Smooth muscle cell (in vitro differentiated cells): Measurements from ENCODE around the gene PITPNM1. TPM values are rescaled to one million over a fixed set of nuclear protein-coding genes. Genes with fewer than 3 reads are reported as not detected.
"Not testable (repeated sequence)": the region's sequence is repeated elsewhere in the genome, so short reads cannot be mapped to it uniquely, and the experiment has no call there.

Experiments
- DNase-seq: peaks from one replicate; lab custom pipeline; 2025; ENCODE audit not compliant: unreplicated experiment; lab: John Stamatoyannopoulos, UW
- H2AFZ ChIP-seq: fragments of 200-600 bp; sonication (generic); 2 replicates; pipeline ENCODE4 v1.6.0; 2016; ENCODE audit warnings: antibody characterized with exemption, low read depth, mild to moderate bottlenecking
- H3F3A ChIP-seq: fragments of 200-600 bp; sonication (generic); 2 replicates; pipeline ENCODE4 v1.6.0; 2017; ENCODE audit warnings: antibody characterized with exemption, low read depth
- H3K27ac ChIP-seq: fragments of 200-600 bp; sonication (generic); 2 replicates; pipeline ENCODE4 v1.5.1; 2016; ENCODE audit warnings: low read depth, mild to moderate bottlenecking
- H3K27me3 ChIP-seq: fragments of 200-600 bp; sonication (generic); 2 replicates; pipeline ENCODE4 v1.6.1; 2016; ENCODE audit warnings: low read depth, mild to moderate bottlenecking
- H3K36me3 ChIP-seq: fragments of 200-600 bp; sonication (generic); 2 replicates; pipeline ENCODE4 v1.5.1; 2016; ENCODE audit warnings: low read depth
- H3K4me1 ChIP-seq: fragments of 200-600 bp; sonication (generic); 2 replicates; pipeline ENCODE4 v1.5.1; 2016; ENCODE audit warnings: low read depth
- H3K4me2 ChIP-seq: fragments of 200-600 bp; sonication (generic); 2 replicates; pipeline ENCODE4 v1.6.0; 2016; ENCODE audit warnings: mild to moderate bottlenecking
- H3K4me3 ChIP-seq: fragments of 200-600 bp; sonication (generic); 2 replicates; pipeline ENCODE4 v1.5.1; 2016; ENCODE audit warnings: mild to moderate bottlenecking
- H3K79me2 ChIP-seq: fragments of 200-600 bp; sonication (generic); 2 replicates; pipeline ENCODE4 v1.6.0; 2016; ENCODE audit warnings: low read depth, mild to moderate bottlenecking
- H3K9ac ChIP-seq: fragments of 200-600 bp; sonication (generic); 2 replicates; pipeline ENCODE4 v1.6.0; 2016; ENCODE audit warnings: low read depth
- H3K9me3 ChIP-seq: fragments of 200-600 bp; sonication (generic); replicated peaks from 2 replicates; pipeline ENCODE4 v1.5.1; 2016; ENCODE audit warnings: low read depth
- H4K20me1 ChIP-seq: fragments of 200-600 bp; sonication (generic); 2 replicates; pipeline ENCODE4 v1.6.0; 2016; ENCODE audit warnings: low read depth
- CTCF ChIP-seq: fragments of 200-600 bp; sonication (generic); IDR thresholded peaks from 2 replicates; pipeline ENCODE4 v1.5.1; 2017; ENCODE audit warnings: borderline replicate concordance, mild to moderate bottlenecking, antibody characterized with exemption; ENCODE audit not compliant: insufficient read depth, poor library complexity, severe bottlenecking
- WGBS: methylation state at CpG from one replicate; pipeline ENCODE4 v1.1.7; 2016; ENCODE audit warnings: low lambda C conversion rate; 5-methylcytosine and 5-hydroxymethylcytosine counted together
- polyA plus RNA-seq: library from polyadenylated mRNA; unstranded; fragments of >200 nt; fragmentation: Nextera tagmentation; extraction: Ambion mirVana; gene quantifications from 2 replicates; pipeline ENCODE4 v1.2.1, GENCODE V29; 2016
- total RNA-seq: library from RNA; depleted of rRNA; stranded (reverse); fragments of >200 nt; gene quantifications from 2 replicates; pipeline ENCODE4 v1.2.3, GENCODE V29; 2014

PITPNM1 gene
- total and polyA plus RNA-seq, 2 experiments from 2014 or later, result 27.6 to 35.0 TPM

DNA sequence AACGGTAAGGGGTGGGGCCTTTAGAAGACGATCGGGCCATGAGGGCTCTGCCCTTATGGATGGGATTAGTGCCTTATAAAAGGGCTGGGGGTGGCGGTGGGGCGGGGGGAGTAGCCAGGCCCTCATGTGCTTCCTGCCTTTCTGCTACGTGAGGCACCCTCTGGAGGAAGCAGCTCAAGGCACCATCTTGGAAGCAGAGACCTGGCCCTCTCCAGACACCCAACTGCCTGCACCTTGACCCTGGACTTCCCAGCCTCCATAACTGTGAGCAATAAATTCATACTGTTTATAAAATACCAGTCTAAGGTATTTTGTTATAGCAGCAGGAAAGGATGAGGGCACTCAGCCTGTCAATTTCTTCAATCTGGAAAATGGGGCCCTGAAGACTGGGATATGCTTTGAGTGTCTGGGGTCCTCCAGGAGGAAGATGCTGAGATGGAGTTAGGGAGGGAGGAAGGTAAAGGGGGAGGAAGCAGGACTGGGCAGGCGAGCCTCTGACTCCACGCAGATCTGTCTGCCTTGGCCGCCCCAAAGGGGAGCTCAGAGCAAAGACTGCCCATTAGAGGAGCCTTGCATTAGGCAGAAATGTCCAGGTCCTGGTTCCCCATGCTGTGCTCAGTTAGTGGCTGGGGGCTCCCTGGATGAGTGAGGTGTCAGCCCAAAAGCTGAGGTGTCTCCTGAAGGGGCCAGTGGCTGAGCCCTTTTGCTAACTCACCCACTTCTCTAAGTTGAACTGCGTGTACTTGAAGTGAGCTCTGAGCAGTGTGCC lies 12.8 kb upstream of the PITPNM1 start:
- H3K4me3 ChIP-seq, result no peak overlapping the region
- no peaks in the 10 kb centered on the region for H3K79me2 ChIP-seq
- no peak for DNase-seq
- H4K20me1 ChIP-seq, result no peaks in the 10 kb centered on the region
- no peaks in the 10 kb centered on the region for H3K27me3 ChIP-seq
- no peak overlapping the region for H2AFZ ChIP-seq
- 80% methylated on average over 10 of the region's 10 CpGs for WGBS
- no peak overlapping the region for H3K9ac ChIP-seq
- no peaks in the 10 kb centered on the region for H3K36me3 ChIP-seq
- H3K4me2 ChIP-seq, result no peak overlapping the region
- no peaks in the 10 kb centered on the region for H3K9me3 ChIP-seq
- no peak for TF ChIP-seq CTCF
- no peaks in the 10 kb centered on the region for H3F3A ChIP-seq
- no peak overlapping the region for H3K27ac ChIP-seq
- no peaks in the 10 kb centered on the region for H3K4me1 ChIP-seq

- WGBS, result 92% methylated on average over 9 of the region's 9 CpGs
- H3K9ac ChIP-seq, result no peak overlapping the region
- no peaks in the 10 kb centered on the region for H3K36me3 ChIP-seq
- no peak overlapping the region for H3K4me3 ChIP-seq
- H3K4me1 ChIP-seq, result no peaks in the 10 kb centered on the region
- H3K27ac ChIP-seq, result no peak overlapping the region
- H3K9me3 ChIP-seq, result no peaks in the 10 kb centered on the region
- no peak overlapping the region for H2AFZ ChIP-seq
- H3K27me3 ChIP-seq, result no peaks in the 10 kb centered on the region
- TF ChIP-seq CTCF, result no peak
- H4K20me1 ChIP-seq, result no peaks in the 10 kb centered on the region
- no peak for DNase-seq
- H3K79me2 ChIP-seq, result no peaks in the 10 kb centered on the region
- H3F3A ChIP-seq, result no peaks in the 10 kb centered on the region
- no peak overlapping the region for H3K4me2 ChIP-seq
Measured at GRCh38 chr11:67516806-67517205, 11.6 kb upstream of the PITPNM1 start.

DNA sequence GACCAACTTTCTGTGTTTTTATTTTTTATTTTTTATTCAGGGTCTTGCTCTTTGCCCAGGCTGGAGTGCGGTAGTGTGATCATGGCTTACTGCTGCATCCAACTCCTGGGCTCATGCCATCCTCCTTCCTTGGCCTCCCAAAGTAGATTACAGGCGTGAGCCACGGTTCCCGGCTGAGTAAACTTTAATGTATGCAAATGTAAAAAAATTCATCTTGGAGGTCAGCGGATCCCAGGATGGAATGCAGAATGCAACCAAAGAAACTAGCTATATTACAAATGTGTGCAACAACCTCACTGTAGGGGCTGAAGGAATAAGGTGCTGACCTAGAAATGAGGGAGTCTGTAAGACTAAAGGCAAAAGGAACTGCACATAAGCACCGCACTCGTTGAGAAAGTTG lies 9.0 kb upstream of the PITPNM1 start:
- Histone ChIP-seq H3K9me3 (no peaks in the 10 kb centered on the region), H3K4me2 (no peak overlapping the region), H3F3A (no peaks in the 10 kb centered on the region), H3K27me3 (no peaks in the 10 kb centered on the region), H2AFZ (no peak overlapping the region), H3K27ac (no peak overlapping the region), H3K4me3 (no peak overlapping the region), H4K20me1 (no peaks in the 10 kb centered on the region), H3K79me2 (no peaks in the 10 kb centered on the region), H3K9ac (no peak overlapping the region), H3K4me1 (no peaks in the 10 kb centered on the region), H3K36me3 (no peaks in the 10 kb centered on the region)
- no peak for TF ChIP-seq CTCF
- WGBS, result 91% methylated on average over 7 of the region's 7 CpGs
- DNase-seq, result no peak

GRCh38 chr11:67511558-67511957 lies 6.4 kb upstream of the PITPNM1 start:
- H3K4me3 ChIP-seq, H3K79me2 ChIP-seq, H3K4me2 ChIP-seq, H3K9me3 ChIP-seq, H2AFZ ChIP-seq, H3K4me1 ChIP-seq, H3K27ac ChIP-seq, H4K20me1 ChIP-seq, DNase-seq, H3K9ac ChIP-seq, H3K36me3 ChIP-seq, H3K27me3 ChIP-seq, H3F3A ChIP-seq: not testable (repeated sequence)
- WGBS, result 95% methylated on average over 4 of the region's 4 CpGs
